ENCODE data around the gene THRB. TPM values are rescaled to one million over a fixed set of nuclear protein-coding genes. Genes with fewer than 3 reads are reported as not detected.

Gene THRB
- total RNA-seq, 5 donors from 2014 or later (not counting 1 experiment from before 2014, with no cell fraction given) = 0.03 to 0.29 (median 0.19) TPM; not detected in 2

GRCh38 chr3:24120434-24120833 lies 374.2 kb downstream of the THRB start:
- no peaks in the 10 kb centered on the region for H3K9me3 ChIP-seq
- no peak overlapping the region for H3K27ac ChIP-seq (ENCODE audit: low read length)
- H3K4me3 ChIP-seq (ENCODE audit: control insufficient read depth in 1 of 2, extremely low read depth in 1 of 2, low read length in 1 of 2) = no peak overlapping the region
- H3K36me3 ChIP-seq (ENCODE audit: control insufficient read depth in 2 of 2, extremely low read depth in 1 of 2, insufficient read depth in 1 of 2, low read length in 1 of 2) = no peaks in the 10 kb centered on the region
- Mint-ChIP-seq H3K27me3 (peaks cover 0 to 5% of the 10 kb centered on the region in 2 donors), H3K4me1 (no peaks in the 10 kb centered on the region), H3K4me3 (no peak overlapping the region), H3K9me3 (no peaks in the 10 kb centered on the region), H3K36me3 (no peaks in the 10 kb centered on the region), H3K27ac (no peak overlapping the region)
- WGBS (ENCODE audit: insufficient coverage) = 80% methylated on average over 1 of the region's 3 CpGs
- POLR2A ChIA-PET = no interaction called here
- CTCF ChIA-PET = no interaction called here
- H3K4me1 ChIP-seq (ENCODE audit: control insufficient read depth in 1 of 2, extremely low read depth in 1 of 2, insufficient read depth in 2 of 2, low read length in 2 of 2) = no peaks in the 10 kb centered on the region
- ATAC-seq (replicated peaks in 1 of 4) (no peak), DNase-seq (no peak)
- H3K27me3 ChIP-seq (replicated peaks in 1 of 2; ENCODE audit: control insufficient read depth in 2 of 2, extremely low read depth in 1 of 2, insufficient read depth in 2 of 2, low read length in 1 of 2) = no peaks in the 10 kb centered on the region

GRCh38 chr3:24119321-24119751 lies 375.3 kb downstream of the THRB start:
- ChIA-PET POLR2A (no interaction called here), CTCF (no interaction called here)
- H3K4me3 ChIP-seq (ENCODE audit: control insufficient read depth in 1 of 2, extremely low read depth in 1 of 2, low read length in 1 of 2) = no peak overlapping the region
- Mint-ChIP-seq H3K36me3 (no peaks in the 10 kb centered on the region), H3K4me3 (no peak overlapping the region), H3K4me1 (no peaks in the 10 kb centered on the region), H3K9me3 (no peaks in the 10 kb centered on the region), H3K27ac (no peak overlapping the region), H3K27me3 (peaks cover 0 to 5% of the 10 kb centered on the region in 2 donors)
- H3K4me1 ChIP-seq (ENCODE audit: control insufficient read depth in 1 of 2, extremely low read depth in 1 of 2, insufficient read depth in 2 of 2, low read length in 2 of 2) = no peaks in the 10 kb centered on the region
- 95% methylated on average over 12 of the region's 12 CpGs for WGBS (ENCODE audit: insufficient coverage)
- DNase-seq = no peak
- H3K9me3 ChIP-seq = no peaks in the 10 kb centered on the region
- no peak for ATAC-seq (replicated peaks in 1 of 4)
- H3K27ac ChIP-seq (ENCODE audit: low read length) = no peak overlapping the region
- no peaks in the 10 kb centered on the region for H3K36me3 ChIP-seq (ENCODE audit: control insufficient read depth in 2 of 2, extremely low read depth in 1 of 2, insufficient read depth in 1 of 2, low read length in 1 of 2)
- H3K27me3 ChIP-seq (replicated peaks in 1 of 2; ENCODE audit: control insufficient read depth in 2 of 2, extremely low read depth in 1 of 2, insufficient read depth in 2 of 2, low read length in 1 of 2) = no peaks in the 10 kb centered on the region

DNA sequence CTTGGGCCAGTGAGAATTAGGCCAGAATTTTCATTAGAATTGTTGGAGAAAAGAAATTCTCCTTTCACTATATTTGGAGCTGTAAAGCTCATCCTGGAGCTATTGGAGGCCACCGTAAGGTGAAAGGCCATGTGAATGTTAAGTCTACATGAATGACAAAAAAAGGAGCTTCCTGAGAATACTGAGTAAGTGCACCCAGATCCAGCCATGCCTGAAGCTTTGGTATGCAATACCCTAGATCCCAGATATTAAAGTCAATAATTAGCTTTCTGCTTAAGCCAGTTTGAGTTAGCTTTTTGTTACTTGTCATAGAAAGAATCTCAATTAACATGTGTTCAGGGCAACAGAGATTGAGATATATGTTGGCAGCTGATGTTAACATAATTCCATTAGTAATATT lies 377.1 kb downstream of the THRB start:
- Mint-ChIP-seq H3K4me3 (no peak overlapping the region), H3K27me3 (peaks cover 0 to 8% of the 10 kb centered on the region in 2 donors), H3K9me3 (no peaks in the 10 kb centered on the region), H3K36me3 (no peaks in the 10 kb centered on the region), H3K27ac (no peak overlapping the region), H3K4me1 (no peaks in the 10 kb centered on the region)
- CTCF ChIA-PET = interaction anchor here in 1 of 2 donors (0.6 kb wide), 1 partner anchor 142 kb away, joined by 3 read pairs; no protein-coding TSS in a partner anchor
- no peak for DNase-seq
- H3K27ac ChIP-seq (ENCODE audit: low read length) = no peak overlapping the region
- H3K4me1 ChIP-seq (ENCODE audit: control insufficient read depth in 1 of 2, extremely low read depth in 1 of 2, insufficient read depth in 2 of 2, low read length in 2 of 2) = no peaks in the 10 kb centered on the region
- WGBS (ENCODE audit: insufficient coverage) = no CpG with 5 or more reads among the region's 1 CpG
- no peak for ATAC-seq (replicated peaks in 1 of 4)
- POLR2A ChIA-PET = no interaction called here
- H3K4me3 ChIP-seq (ENCODE audit: control insufficient read depth in 1 of 2, extremely low read depth in 1 of 2, low read length in 1 of 2) = no peak overlapping the region
- H3K9me3 ChIP-seq = no peaks in the 10 kb centered on the region
- H3K36me3 ChIP-seq (ENCODE audit: control insufficient read depth in 2 of 2, extremely low read depth in 1 of 2, insufficient read depth in 1 of 2, low read length in 1 of 2) = no peaks in the 10 kb centered on the region
- H3K27me3 ChIP-seq (replicated peaks in 1 of 2; ENCODE audit: control insufficient read depth in 2 of 2, extremely low read depth in 1 of 2, insufficient read depth in 2 of 2, low read length in 1 of 2) = no peaks in the 10 kb centered on the region

GRCh38 chr3:24111711-24112110 lies 382.9 kb downstream of the THRB start:
- H3K4me1 Mint-ChIP-seq = no peaks in the 10 kb centered on the region
- Histone ChIP-seq H3K36me3 (ENCODE audit: control insufficient read depth in 2 of 2, extremely low read depth in 1 of 2, insufficient read depth in 1 of 2, low read length in 1 of 2) (no peaks in the 10 kb centered on the region), H3K9me3 (no peaks in the 10 kb centered on the region), H3K27ac (ENCODE audit: low read length) (no peak overlapping the region), H3K4me3 (ENCODE audit: control insufficient read depth in 1 of 2, extremely low read depth in 1 of 2, low read length in 1 of 2) (no peak overlapping the region), H3K27me3 (replicated peaks in 1 of 2; ENCODE audit: control insufficient read depth in 2 of 2, extremely low read depth in 1 of 2, insufficient read depth in 2 of 2, low read length in 1 of 2) (no peaks in the 10 kb centered on the region), H3K4me1 (ENCODE audit: control insufficient read depth in 1 of 2, extremely low read depth in 1 of 2, insufficient read depth in 2 of 2, low read length in 2 of 2) (no peaks in the 10 kb centered on the region)
- ATAC-seq (replicated peaks in 1 of 4) (no peak), DNase-seq (no peak)
- H3K27me3 Mint-ChIP-seq = peaks cover 0 to 9% of the 10 kb centered on the region in 2 donors
- ChIA-PET POLR2A (no interaction called here), CTCF (no interaction called here)
- no peaks in the 10 kb centered on the region for H3K9me3 Mint-ChIP-seq
- no peak overlapping the region for H3K4me3 Mint-ChIP-seq
- WGBS (ENCODE audit: insufficient coverage) = no CpG with 5 or more reads among the region's 1 CpG
- H3K36me3 Mint-ChIP-seq = no peaks in the 10 kb centered on the region
- no peak overlapping the region for H3K27ac Mint-ChIP-seq

DNA sequence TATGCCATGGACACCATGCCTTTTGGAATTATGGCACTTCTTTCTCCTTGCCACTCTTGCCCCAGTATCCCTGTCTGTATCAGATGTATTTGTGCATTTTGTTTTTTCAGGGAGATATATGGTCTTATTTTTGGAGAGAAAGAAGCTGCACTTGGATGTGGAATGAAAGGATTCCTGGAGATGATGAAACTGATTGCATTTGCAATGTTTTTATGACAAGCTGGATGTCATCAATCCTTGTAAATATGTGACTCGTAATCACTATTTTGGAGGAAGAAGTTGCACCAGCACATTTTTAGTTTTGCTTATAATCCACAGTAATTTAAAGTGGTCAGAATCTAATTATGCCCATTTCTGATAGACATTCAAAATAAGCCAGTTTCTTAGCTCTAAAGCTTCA lies 384.6 kb downstream of the THRB start:
- Mint-ChIP-seq H3K9me3 (no peaks in the 10 kb centered on the region), H3K4me1 (no peaks in the 10 kb centered on the region), H3K4me3 (no peak overlapping the region), H3K27ac (no peak overlapping the region), H3K27me3 (peaks cover 0 to 4% of the 10 kb centered on the region in 2 donors), H3K36me3 (no peaks in the 10 kb centered on the region)
- H3K36me3 ChIP-seq (ENCODE audit: control insufficient read depth in 2 of 2, extremely low read depth in 1 of 2, insufficient read depth in 1 of 2, low read length in 1 of 2) = no peaks in the 10 kb centered on the region
- ChIA-PET POLR2A (no interaction called here), CTCF (no interaction called here)
- H3K4me3 ChIP-seq (ENCODE audit: control insufficient read depth in 1 of 2, extremely low read depth in 1 of 2, low read length in 1 of 2) = no peak overlapping the region
- H3K27me3 ChIP-seq (replicated peaks in 1 of 2; ENCODE audit: control insufficient read depth in 2 of 2, extremely low read depth in 1 of 2, insufficient read depth in 2 of 2, low read length in 1 of 2) = no peaks in the 10 kb centered on the region
- H3K9me3 ChIP-seq = no peaks in the 10 kb centered on the region
- no peak for ATAC-seq (replicated peaks in 1 of 4)
- no peak for DNase-seq
- H3K4me1 ChIP-seq (ENCODE audit: control insufficient read depth in 1 of 2, extremely low read depth in 1 of 2, insufficient read depth in 2 of 2, low read length in 2 of 2) = no peaks in the 10 kb centered on the region
- no peak overlapping the region for H3K27ac ChIP-seq (ENCODE audit: low read length)
- no CpG with 5 or more reads among the region's 1 CpG for WGBS (ENCODE audit: insufficient coverage)

GRCh38 chr3:24101676-24102168 lies 392.9 kb downstream of the THRB start:
- peaks cover 0 to 11% of the 10 kb centered on the region in 2 donors for H3K27me3 Mint-ChIP-seq
- H3K9me3 Mint-ChIP-seq = peaks cover 0 to 6% (median 0%) of the 10 kb centered on the region in 3 donors
- no peak overlapping the region for H3K4me3 Mint-ChIP-seq
- CTCF ChIA-PET = no interaction called here
- POLR2A ChIA-PET = no interaction called here
- no peak overlapping the region for H3K4me3 ChIP-seq (ENCODE audit: control insufficient read depth in 1 of 2, extremely low read depth in 1 of 2, low read length in 1 of 2)
- H3K27ac ChIP-seq (ENCODE audit: low read length) = no peak overlapping the region
- H3K4me1 Mint-ChIP-seq = no peaks in the 10 kb centered on the region
- no peak overlapping the region for H3K27ac Mint-ChIP-seq
- no peaks in the 10 kb centered on the region for H3K9me3 ChIP-seq
- H3K27me3 ChIP-seq (replicated peaks in 1 of 2; ENCODE audit: control insufficient read depth in 2 of 2, extremely low read depth in 1 of 2, insufficient read depth in 2 of 2, low read length in 1 of 2) = no peaks in the 10 kb centered on the region
- H3K4me1 ChIP-seq (ENCODE audit: control insufficient read depth in 1 of 2, extremely low read depth in 1 of 2, insufficient read depth in 2 of 2, low read length in 2 of 2) = no peaks in the 10 kb centered on the region
- no peak for DNase-seq
- no peak for ATAC-seq (replicated peaks in 1 of 4)
- H3K36me3 ChIP-seq (ENCODE audit: control insufficient read depth in 2 of 2, extremely low read depth in 1 of 2, insufficient read depth in 1 of 2, low read length in 1 of 2) = no peaks in the 10 kb centered on the region
- no peaks in the 10 kb centered on the region for H3K36me3 Mint-ChIP-seq
- 68% methylated on average over 2 of the region's 2 CpGs for WGBS (ENCODE audit: insufficient coverage)
